ENCODE data around the gene YWHAE. TPM values are rescaled to one million over a fixed set of nuclear protein-coding genes. Genes with fewer than 3 reads are reported as not detected.
"Not testable (repeated sequence)": the region's sequence is repeated elsewhere in the genome, so short reads cannot be mapped to it uniquely, and the experiment has no call there.

YWHAE gene
- total RNA-seq, 1 experiment from 2014 or later, result 1,282 TPM

DNA sequence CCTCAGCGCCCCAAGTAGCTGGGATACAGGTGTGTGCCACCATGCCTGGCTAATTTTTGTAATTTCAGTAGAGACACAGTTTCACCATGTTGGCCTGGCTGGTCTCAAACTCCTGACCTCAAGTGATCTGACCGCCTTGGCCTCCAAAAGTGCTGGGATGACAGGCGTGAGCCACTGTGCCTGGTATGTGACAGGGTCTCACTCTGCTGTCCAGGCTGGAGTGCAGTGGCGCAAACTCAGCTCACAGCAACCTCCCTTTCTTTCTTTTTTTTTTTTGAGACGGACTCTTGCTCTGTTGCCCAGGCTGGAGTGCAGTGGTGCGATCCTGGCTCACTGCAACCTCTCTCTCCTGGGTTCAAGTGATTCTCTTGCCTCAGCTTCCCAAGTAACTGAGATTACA lies 42.7 kb upstream of the YWHAE start:
- not testable (repeated sequence) for H3K4me3 Mint-ChIP-seq; H3K27ac ChIP-seq (ENCODE audit: insufficient read length, low read depth, low read length); H3K36me3 Mint-ChIP-seq (ENCODE audit: insufficient read depth in 1 of 3, low read depth in 3 of 3); H3K27me3 ChIP-seq (ENCODE audit: insufficient read depth, low read length); H4K20me1 ChIP-seq (ENCODE audit: control insufficient read depth, insufficient read depth, insufficient read length); H3K27ac Mint-ChIP-seq; H3K23ac ChIP-seq (ENCODE audit: insufficient read length, low read depth, low read length); H2BK15ac ChIP-seq (ENCODE audit: low read depth, low read length); H4K8ac ChIP-seq (replicated peaks; ENCODE audit: insufficient read length, low read depth, low read length); H2BK5ac ChIP-seq (ENCODE audit: insufficient read length, low read length); H4K91ac ChIP-seq (ENCODE audit: insufficient read length, low read depth, low read length); H3K9me3 ChIP-seq (ENCODE audit: control insufficient read depth, low read depth, low read length); H2AFZ ChIP-seq (ENCODE audit: low read length); H2BK120ac ChIP-seq (ENCODE audit: low read depth, low read length, poor library complexity, severe bottlenecking); H3K27me3 Mint-ChIP-seq (ENCODE audit: low read depth); H4K5ac ChIP-seq (ENCODE audit: insufficient read length, low read depth, low read length); H3K4me1 ChIP-seq (ENCODE audit: insufficient read depth, low read length); H3K23me2 ChIP-seq (ENCODE audit: insufficient read length, low read depth, low read length, poor library complexity, severe bottlenecking); H2AK5ac ChIP-seq (ENCODE audit: insufficient read length, low read length); H3K56ac ChIP-seq (ENCODE audit: insufficient read length, low read depth, low read length); H3K9me3 Mint-ChIP-seq; H3K4me2 ChIP-seq (ENCODE audit: insufficient read depth, insufficient read length, low read length); H3K4me1 Mint-ChIP-seq; DNase-seq; H3K14ac ChIP-seq (ENCODE audit: insufficient read depth, low read length); H3K9ac ChIP-seq (ENCODE audit: extremely low read depth, insufficient read length, low read length); H3T11ph ChIP-seq (ENCODE audit: low read length); H3K18ac ChIP-seq (ENCODE audit: insufficient read length, low read depth, low read length); H2BK20ac ChIP-seq (ENCODE audit: low read depth, low read length, poor library complexity, severe bottlenecking); H2BK12ac ChIP-seq (ENCODE audit: insufficient read length, low read depth, low read length); H3K79me1 ChIP-seq (ENCODE audit: insufficient read depth, low read depth, low read length, poor library complexity, severe bottlenecking); H3K4ac ChIP-seq (ENCODE audit: low read depth, low read length)
- no CpG with 5 or more reads among the region's 6 CpGs for WGBS (ENCODE audit: extremely low coverage, insufficient read length, low lambda C conversion rate)
- peaks cover 19% of the 10 kb centered on the region; the same call in 1 of the 2 replicates for H3K79me2 ChIP-seq (ENCODE audit: insufficient read depth, low read length)

Data from H9 (cell line).